Osteoblast (primary cell): Measurements from ENCODE around the gene FAM136A. TPM values are rescaled to one million over a fixed set of nuclear protein-coding genes. Genes with fewer than 3 reads are reported as not detected.
A peak's percentile ranks its signal among the peaks of the same experiment; 100 is the strongest.

Experiments used
- DNase-seq: peaks from one replicate; pipeline ENCODE4 v3.0.0; 2011; ENCODE audit warnings: low spot score, mixed read lengths; ENCODE audit not compliant: insufficient read length; ENCODE audit errors: missing footprints
- H2AFZ ChIP-seq: 2 replicates; pipeline ENCODE4 v1.6.0; 2011; ENCODE audit warnings: mild to moderate bottlenecking, low read length
- H3K27ac ChIP-seq: 2 replicates; pipeline ENCODE4 v1.5.1; 2011; ENCODE audit warnings: mild to moderate bottlenecking, low read depth, low read length, moderate library complexity
- H3K27me3 ChIP-seq: 2 replicates; pipeline ENCODE4 v1.6.0; 2012; ENCODE audit warnings: mild to moderate bottlenecking, control low read depth, inconsistent platforms, low read length, moderate library complexity; ENCODE audit not compliant: insufficient read depth
- H3K36me3 ChIP-seq: 2 replicates; pipeline ENCODE4 v1.5.1; 2011; ENCODE audit warnings: mild to moderate bottlenecking, low read length, control low read depth, moderate library complexity; ENCODE audit not compliant: insufficient read depth
- H3K4me1 ChIP-seq: 2 replicates; pipeline ENCODE4 v1.5.1; 2011; ENCODE audit warnings: mild to moderate bottlenecking, low read length, control low read depth, moderate library complexity; ENCODE audit not compliant: insufficient read depth
- H3K4me2 ChIP-seq: 2 replicates; pipeline ENCODE4 v1.6.0; 2011; ENCODE audit warnings: mild to moderate bottlenecking, low read length; ENCODE audit not compliant: insufficient read depth
- H3K4me3 ChIP-seq: fragments of 200-600 bp; sonication (generic); 3 replicates; pipeline ENCODE4 v1.5.1; 2012; ENCODE audit warnings: mild to moderate bottlenecking, low read length, inconsistent platforms; ENCODE audit not compliant: insufficient read depth
- H3K79me2 ChIP-seq: 2 replicates; pipeline ENCODE4 v1.6.0; 2012; ENCODE audit warnings: mild to moderate bottlenecking, low read length, control low read depth, inconsistent platforms; ENCODE audit not compliant: insufficient read depth
- H3K9me3 ChIP-seq: 2 replicates; pipeline ENCODE4 v1.5.1; 2011; ENCODE audit warnings: low read depth, low read length, control low read depth
- H4K20me1 ChIP-seq: 2 replicates; pipeline ENCODE4 v1.6.0; 2012; ENCODE audit warnings: mild to moderate bottlenecking, low read length, control low read depth; ENCODE audit not compliant: insufficient read depth
- CTCF ChIP-seq: IDR thresholded peaks from 2 replicates; pipeline ENCODE4 v1.5.1; 2011; ENCODE audit warnings: mild to moderate bottlenecking, low read depth, low read length, moderate library complexity; ENCODE audit errors: extremely low read depth
- total RNA-seq: library from RNA; depleted of rRNA; stranded (reverse); fragments of >200 nt; gene quantifications from 2 replicates; pipeline ENCODE4 v1.2.3, GENCODE V29; 2012

The FAM136A gene
- total RNA-seq, 1 donor = 21.7 TPM

GRCh38 chr2:70331012-70331411, 29.1 kb upstream of the FAM136A start:
- Histone ChIP-seq H3K9me3 (no peaks in the 10 kb centered on the region), H4K20me1 (no peaks in the 10 kb centered on the region), H3K4me1 (no peaks in the 10 kb centered on the region), H3K27me3 (peaks cover 10% of the 10 kb centered on the region), H3K36me3 (no peaks in the 10 kb centered on the region), H3K4me2 (no peak overlapping the region), H2AFZ (no peak overlapping the region), H3K27ac (no peak overlapping the region), H3K79me2 (no peaks in the 10 kb centered on the region), H3K4me3 (no peak overlapping the region)
- DNase-seq = no peak
- TF ChIP-seq CTCF = no peak

- no peak for TF ChIP-seq CTCF
- no peak for DNase-seq
- Histone ChIP-seq H4K20me1 (no peaks in the 10 kb centered on the region), H3K4me3 (no peak overlapping the region), H3K27ac (no peak overlapping the region), H3K4me2 (no peak overlapping the region), H3K27me3 (peaks cover 10% of the 10 kb centered on the region), H3K36me3 (no peaks in the 10 kb centered on the region), H2AFZ (no peak overlapping the region), H3K9me3 (no peaks in the 10 kb centered on the region), H3K79me2 (no peaks in the 10 kb centered on the region), H3K4me1 (no peaks in the 10 kb centered on the region)
Measured at GRCh38 chr2:70330476-70330875, 28.6 kb upstream of the FAM136A start.

GRCh38 chr2:70328921-70329561, 27.2 kb upstream of the FAM136A start:
- Histone ChIP-seq H3K27me3 (peaks cover 13% of the 10 kb centered on the region), H3K79me2 (no peaks in the 10 kb centered on the region), H2AFZ (peak overlapping the region; percentile 29), H3K4me1 (no peaks in the 10 kb centered on the region), H3K36me3 (no peaks in the 10 kb centered on the region), H3K4me3 (no peak overlapping the region), H4K20me1 (no peaks in the 10 kb centered on the region), H3K9me3 (no peaks in the 10 kb centered on the region), H3K27ac (no peak overlapping the region), H3K4me2 (no peak overlapping the region)
- DNase-seq = no peak
- TF ChIP-seq CTCF = no peak

GRCh38 chr2:70325875-70326274, 24.0 kb upstream of the FAM136A start:
- no peak for TF ChIP-seq CTCF
- no peaks in the 10 kb centered on the region for H4K20me1 ChIP-seq
- H3K79me2 ChIP-seq = no peaks in the 10 kb centered on the region
- no peaks in the 10 kb centered on the region for H3K36me3 ChIP-seq
- no peak overlapping the region for H3K4me3 ChIP-seq
- H3K4me1 ChIP-seq = no peaks in the 10 kb centered on the region
- no peak overlapping the region for H3K4me2 ChIP-seq
- H3K9me3 ChIP-seq = no peaks in the 10 kb centered on the region
- no peak for DNase-seq
- H2AFZ ChIP-seq = no peak overlapping the region
- H3K27ac ChIP-seq = no peak overlapping the region
- peaks cover 11% of the 10 kb centered on the region for H3K27me3 ChIP-seq
